ENCODE results near the gene KNL1.

Gene KNL1, protein sequence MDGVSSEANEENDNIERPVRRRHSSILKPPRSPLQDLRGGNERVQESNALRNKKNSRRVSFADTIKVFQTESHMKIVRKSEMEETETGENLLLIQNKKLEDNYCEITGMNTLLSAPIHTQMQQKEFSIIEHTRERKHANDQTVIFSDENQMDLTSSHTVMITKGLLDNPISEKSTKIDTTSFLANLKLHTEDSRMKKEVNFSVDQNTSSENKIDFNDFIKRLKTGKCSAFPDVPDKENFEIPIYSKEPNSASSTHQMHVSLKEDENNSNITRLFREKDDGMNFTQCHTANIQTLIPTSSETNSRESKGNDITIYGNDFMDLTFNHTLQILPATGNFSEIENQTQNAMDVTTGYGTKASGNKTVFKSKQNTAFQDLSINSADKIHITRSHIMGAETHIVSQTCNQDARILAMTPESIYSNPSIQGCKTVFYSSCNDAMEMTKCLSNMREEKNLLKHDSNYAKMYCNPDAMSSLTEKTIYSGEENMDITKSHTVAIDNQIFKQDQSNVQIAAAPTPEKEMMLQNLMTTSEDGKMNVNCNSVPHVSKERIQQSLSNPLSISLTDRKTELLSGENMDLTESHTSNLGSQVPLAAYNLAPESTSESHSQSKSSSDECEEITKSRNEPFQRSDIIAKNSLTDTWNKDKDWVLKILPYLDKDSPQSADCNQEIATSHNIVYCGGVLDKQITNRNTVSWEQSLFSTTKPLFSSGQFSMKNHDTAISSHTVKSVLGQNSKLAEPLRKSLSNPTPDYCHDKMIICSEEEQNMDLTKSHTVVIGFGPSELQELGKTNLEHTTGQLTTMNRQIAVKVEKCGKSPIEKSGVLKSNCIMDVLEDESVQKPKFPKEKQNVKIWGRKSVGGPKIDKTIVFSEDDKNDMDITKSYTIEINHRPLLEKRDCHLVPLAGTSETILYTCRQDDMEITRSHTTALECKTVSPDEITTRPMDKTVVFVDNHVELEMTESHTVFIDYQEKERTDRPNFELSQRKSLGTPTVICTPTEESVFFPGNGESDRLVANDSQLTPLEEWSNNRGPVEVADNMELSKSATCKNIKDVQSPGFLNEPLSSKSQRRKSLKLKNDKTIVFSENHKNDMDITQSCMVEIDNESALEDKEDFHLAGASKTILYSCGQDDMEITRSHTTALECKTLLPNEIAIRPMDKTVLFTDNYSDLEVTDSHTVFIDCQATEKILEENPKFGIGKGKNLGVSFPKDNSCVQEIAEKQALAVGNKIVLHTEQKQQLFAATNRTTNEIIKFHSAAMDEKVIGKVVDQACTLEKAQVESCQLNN (N-terminal part only)

DNA sequence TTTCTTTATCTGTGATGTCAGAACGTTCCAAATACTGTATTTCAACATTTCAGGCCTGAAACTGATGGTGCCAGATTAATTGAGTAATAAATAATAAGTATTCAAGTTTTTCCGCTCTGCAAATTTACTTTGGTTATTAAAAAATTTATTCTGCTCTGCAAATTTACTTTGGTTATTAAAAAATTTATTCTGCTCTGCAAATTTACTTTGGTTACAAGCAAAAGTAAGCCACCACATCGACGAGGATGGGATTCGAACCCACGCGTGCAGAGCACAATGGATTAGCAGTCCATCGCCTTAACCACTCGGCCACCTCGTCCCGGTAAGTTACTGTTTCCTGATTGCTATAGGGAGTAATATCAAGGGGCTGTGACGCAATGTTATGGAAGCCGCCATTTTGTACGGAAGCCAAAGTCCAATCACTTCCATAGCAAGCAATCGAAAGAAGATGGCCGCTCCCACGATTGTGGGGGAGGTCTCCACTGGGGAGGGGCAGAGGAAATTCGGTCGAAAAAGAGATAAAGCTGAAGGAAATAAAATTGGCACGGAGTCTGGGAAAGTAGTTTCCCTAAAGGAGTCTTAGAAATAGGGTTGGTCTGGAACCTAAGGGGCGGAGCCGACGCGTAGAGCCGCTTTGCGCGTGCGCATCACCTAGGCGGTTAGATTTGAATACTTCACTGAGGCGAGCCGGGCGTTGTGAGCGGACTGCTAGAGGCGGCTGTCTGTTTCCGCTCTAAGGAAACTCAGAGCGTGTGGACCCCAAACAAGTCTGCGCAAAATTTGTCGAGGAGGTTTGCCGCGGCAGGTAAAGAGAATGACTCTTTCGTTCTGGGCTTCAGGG lies at the start of gene KNL1:
TSS of gene KNL1 (plus strand) at position 662 of the 841 bp plus-strand sequence. CDS start 8,683 bp downstream, outside the sequence.
- peak within 1 kb of the TSS; percentile 82 for H3K9ac ChIP-seq (ENCODE audit: low read length)
- no peaks in the 10 kb centered on the region for H4K20me1 ChIP-seq (ENCODE audit: insufficient read depth, low read length)
- DNase-seq, result peak; percentile 95
- H3K4me3 ChIP-seq (ENCODE audit: low read length), result peak within 1 kb of the TSS; percentile 76
- H3K4me2 ChIP-seq (ENCODE audit: low read depth, low read length), result peak within 1 kb of the TSS; percentile 92
- peak within 1 kb of the TSS; percentile 74; the same call in 1 of the 2 replicates for H3K27ac ChIP-seq (ENCODE audit: low read length)
- peaks cover 17% of the 10 kb centered on the region for H3K4me1 ChIP-seq (ENCODE audit: low read length)
- no peaks in the 10 kb centered on the region for H3K9me2 ChIP-seq (replicated peaks; ENCODE audit: insufficient read depth, low read length)
- no peaks in the 10 kb centered on the region for H3K36me3 ChIP-seq (replicated peaks; ENCODE audit: insufficient read depth, low read length)
- no peaks in the 10 kb centered on the region for H3K27me3 ChIP-seq (replicated peaks; ENCODE audit: insufficient read depth, low read length)
- TF ChIP-seq, protein P1, sequence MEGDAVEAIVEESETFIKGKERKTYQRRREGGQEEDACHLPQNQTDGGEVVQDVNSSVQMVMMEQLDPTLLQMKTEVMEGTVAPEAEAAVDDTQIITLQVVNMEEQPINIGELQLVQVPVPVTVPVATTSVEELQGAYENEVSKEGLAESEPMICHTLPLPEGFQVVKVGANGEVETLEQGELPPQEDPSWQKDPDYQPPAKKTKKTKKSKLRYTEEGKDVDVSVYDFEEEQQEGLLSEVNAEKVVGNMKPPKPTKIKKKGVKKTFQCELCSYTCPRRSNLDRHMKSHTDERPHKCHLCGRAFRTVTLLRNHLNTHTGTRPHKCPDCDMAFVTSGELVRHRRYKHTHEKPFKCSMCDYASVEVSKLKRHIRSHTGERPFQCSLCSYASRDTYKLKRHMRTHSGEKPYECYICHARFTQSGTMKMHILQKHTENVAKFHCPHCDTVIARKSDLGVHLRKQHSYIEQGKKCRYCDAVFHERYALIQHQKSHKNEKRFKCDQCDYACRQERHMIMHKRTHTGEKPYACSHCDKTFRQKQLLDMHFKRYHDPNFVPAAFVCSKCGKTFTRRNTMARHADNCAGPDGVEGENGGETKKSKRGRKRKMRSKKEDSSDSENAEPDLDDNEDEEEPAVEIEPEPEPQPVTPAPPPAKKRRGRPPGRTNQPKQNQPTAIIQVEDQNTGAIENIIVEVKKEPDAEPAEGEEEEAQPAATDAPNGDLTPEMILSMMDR (IDR thresholded peaks at IDR 0.05; ENCODE audit: low read length), result no peak
- TF ChIP-seq EZH2 (optimal IDR thresholded peaks at IDR 0.05; ENCODE audit: low read depth, low read length) (no peak), EZH2phosphoT487 (IDR thresholded peaks at IDR 0.05; ENCODE audit: low read length) (no peak)
- no peaks in the 10 kb centered on the region for H3K9me3 ChIP-seq (replicated peaks; ENCODE audit: insufficient read depth, low read length)
- H3K79me2 ChIP-seq (ENCODE audit: low read length), result peaks cover 45% of the 10 kb centered on the region
- H2AFZ ChIP-seq (ENCODE audit: low read length), result peak within 1 kb of the TSS; percentile 75
- H3F3A ChIP-seq (ENCODE audit: insufficient read depth, low read length), result peaks cover 21% of the 10 kb centered on the region

DNA sequence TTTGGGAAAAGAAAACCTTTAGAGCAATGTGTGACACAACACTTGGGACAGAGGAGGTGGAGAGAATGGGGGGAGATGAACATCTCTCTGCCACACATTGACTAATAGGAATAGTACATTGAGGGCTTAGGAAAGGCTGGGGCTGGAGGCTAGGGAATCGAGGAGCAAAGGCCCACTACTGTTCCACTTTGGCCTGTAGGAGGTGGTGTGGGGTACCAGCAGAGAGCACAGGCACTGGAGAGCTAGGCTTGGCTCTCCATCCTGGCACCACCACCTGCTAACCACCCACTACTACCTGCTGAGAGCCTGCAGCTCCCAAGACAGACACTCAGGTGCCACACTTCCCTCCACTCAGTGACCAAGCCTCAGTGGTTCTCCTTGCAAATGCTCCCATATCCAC lies 48.6 kb upstream of the KNL1 start:
- no peak overlapping the region for H3K4me3 ChIP-seq (ENCODE audit: low read length)
- no peaks in the 10 kb centered on the region for H4K20me1 ChIP-seq (ENCODE audit: insufficient read depth, low read length)
- no peaks in the 10 kb centered on the region for H3K9me3 ChIP-seq (replicated peaks; ENCODE audit: insufficient read depth, low read length)
- no peak overlapping the region for H3K9ac ChIP-seq (ENCODE audit: low read length)
- H3K27me3 ChIP-seq (replicated peaks; ENCODE audit: insufficient read depth, low read length), result no peaks in the 10 kb centered on the region
- peaks cover 7% of the 10 kb centered on the region; the same call in 1 of the 2 replicates for H3K36me3 ChIP-seq (replicated peaks; ENCODE audit: insufficient read depth, low read length)
- peak overlapping the region; percentile 91; the same call in 1 of the 2 replicates for H3K27ac ChIP-seq (ENCODE audit: low read length)
- H3K9me2 ChIP-seq (replicated peaks; ENCODE audit: insufficient read depth, low read length), result no peaks in the 10 kb centered on the region
- peaks cover 47% of the 10 kb centered on the region for H3K79me2 ChIP-seq (ENCODE audit: low read length)
- TF ChIP-seq, protein P1 (IDR thresholded peaks at IDR 0.05; ENCODE audit: low read length), result peak; percentile 24; the same call in 1 of the 2 replicates
- TF ChIP-seq EZH2 (optimal IDR thresholded peaks at IDR 0.05; ENCODE audit: low read depth, low read length), result no peak
- peaks cover 86% of the 10 kb centered on the region for H3K4me1 ChIP-seq (ENCODE audit: low read length)
- H3F3A ChIP-seq (ENCODE audit: insufficient read depth, low read length), result peaks cover 70% of the 10 kb centered on the region
- H3K4me2 ChIP-seq (ENCODE audit: low read depth, low read length), result peak overlapping the region; percentile 5; the same call in 1 of the 2 replicates
- no peak for DNase-seq
- H2AFZ ChIP-seq (ENCODE audit: low read length), result no peak overlapping the region

All from MM.1S (cell line).